HUES48 (cell line): Measurements from ENCODE around the gene LRSAM1.

Experiments used
- H3K27ac ChIP-seq: one replicate; pipeline ENCODE4 v1.7.0; 2013; ENCODE audit warnings: low read depth, low read length, inconsistent platforms
- H3K27me3 ChIP-seq: 2 replicates; pipeline ENCODE4 v1.6.1; 2013; ENCODE audit warnings: mild to moderate bottlenecking, low read length; ENCODE audit not compliant: control insufficient read depth, insufficient read depth
- H3K36me3 ChIP-seq: 2 replicates; pipeline ENCODE4 v1.6.1; 2013; ENCODE audit warnings: low read length; ENCODE audit not compliant: control insufficient read depth, insufficient read depth
- H3K4me1 ChIP-seq: 2 replicates; pipeline ENCODE4 v1.6.1; 2013; ENCODE audit warnings: mild to moderate bottlenecking, low read length; ENCODE audit not compliant: control insufficient read depth, insufficient read depth
- H3K4me3 ChIP-seq: 2 replicates; pipeline ENCODE4 v1.5.1; 2013; ENCODE audit warnings: mild to moderate bottlenecking, low read depth, low read length
- H3K9ac ChIP-seq: 2 replicates; pipeline ENCODE4 v1.6.1; 2013; ENCODE audit warnings: mild to moderate bottlenecking, low read depth, low read length, moderate library complexity
- H3K9me3 ChIP-seq: 2 replicates; pipeline ENCODE4 v1.6.1; 2013; ENCODE audit warnings: low read length; ENCODE audit not compliant: control insufficient read depth, insufficient read depth

LRSAM1 gene

GRCh38 chr9:127519301-127520166 lies 68.2 kb downstream of the LRSAM1 start:
- Histone ChIP-seq H3K36me3 (peaks cover 45% of the 10 kb centered on the region), H3K9ac (no peak overlapping the region), H3K9me3 (peaks cover 13% of the 10 kb centered on the region), H3K27me3 (no peaks in the 10 kb centered on the region), H3K4me1 (peaks cover 9% of the 10 kb centered on the region; the same call in 1 of the 2 replicates), H3K4me3 (no peak overlapping the region), H3K27ac (peak overlapping the region; percentile 47)

GRCh38 chr9:127520941-127521918 lies 69.9 kb downstream of the LRSAM1 start:
- no peaks in the 10 kb centered on the region for H3K27me3 ChIP-seq
- peak overlapping the region; percentile 81 for H3K27ac ChIP-seq
- H3K9ac ChIP-seq, result no peak overlapping the region
- H3K36me3 ChIP-seq, result peaks cover 51% of the 10 kb centered on the region
- H3K4me1 ChIP-seq, result peaks cover 9% of the 10 kb centered on the region; the same call in 1 of the 2 replicates
- H3K9me3 ChIP-seq, result peaks cover 25% of the 10 kb centered on the region
- no peak overlapping the region for H3K4me3 ChIP-seq

GRCh38 chr9:127521919-127522304 lies 70.6 kb downstream of the LRSAM1 start:
- no peak overlapping the region for H3K4me3 ChIP-seq
- H3K27me3 ChIP-seq, result no peaks in the 10 kb centered on the region
- H3K4me1 ChIP-seq, result peaks cover 9% of the 10 kb centered on the region; the same call in 1 of the 2 replicates
- peak overlapping the region; percentile 81 for H3K27ac ChIP-seq
- peaks cover 45% of the 10 kb centered on the region for H3K36me3 ChIP-seq
- H3K9me3 ChIP-seq, result peaks cover 25% of the 10 kb centered on the region
- no peak overlapping the region for H3K9ac ChIP-seq

DNA sequence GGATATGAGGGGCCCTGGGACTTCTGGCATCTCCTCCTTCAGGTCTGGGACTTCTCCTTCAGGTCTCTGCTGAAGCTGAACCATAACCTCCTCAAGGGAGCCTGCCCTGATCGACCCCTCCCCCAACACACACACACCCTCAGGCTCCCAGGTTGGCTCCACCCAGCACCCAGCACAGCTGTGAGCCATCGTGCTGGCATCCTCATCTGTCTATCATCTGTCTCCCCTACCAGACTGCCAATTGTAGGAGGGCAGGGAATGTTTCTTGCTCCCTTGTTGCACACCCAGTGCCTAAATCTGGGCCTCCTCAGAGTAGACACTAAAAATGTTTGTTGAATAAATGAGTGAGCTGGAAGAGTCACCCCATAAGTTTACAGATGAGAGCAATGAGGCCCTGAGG lies 71.4 kb downstream of the LRSAM1 start:
- H3K4me1 ChIP-seq, result peaks cover 9% of the 10 kb centered on the region; the same call in 1 of the 2 replicates
- H3K9ac ChIP-seq, result no peak overlapping the region
- no peak overlapping the region for H3K4me3 ChIP-seq
- H3K9me3 ChIP-seq, result peaks cover 25% of the 10 kb centered on the region
- H3K36me3 ChIP-seq, result peaks cover 39% of the 10 kb centered on the region
- no peak overlapping the region for H3K27ac ChIP-seq
- no peaks in the 10 kb centered on the region for H3K27me3 ChIP-seq

DNA sequence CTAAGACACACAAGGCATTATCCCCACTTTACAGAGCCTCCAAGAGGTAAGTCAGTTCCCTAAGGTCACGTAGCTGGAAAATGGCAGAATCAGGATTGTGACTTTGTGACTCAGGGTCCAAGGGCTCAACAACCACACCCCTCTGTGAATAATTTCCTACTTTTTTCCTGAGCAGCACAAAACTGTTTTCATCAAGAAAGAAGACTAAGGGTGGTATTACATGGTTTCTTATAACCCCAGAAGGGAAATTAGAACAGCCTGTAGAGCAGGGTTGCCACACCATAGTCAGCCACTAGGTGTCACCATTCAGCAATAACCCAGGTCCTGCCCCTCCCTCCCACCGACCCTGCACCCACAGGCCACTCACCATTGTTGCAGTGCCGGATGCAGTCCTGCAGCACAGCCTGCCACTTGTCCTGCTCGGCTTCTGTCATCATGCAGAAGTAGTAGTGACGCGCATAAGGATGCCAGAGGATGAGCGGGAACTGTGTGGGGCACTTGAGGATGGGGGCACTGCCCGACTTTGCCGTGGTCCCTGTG lies 72.1 kb downstream of the LRSAM1 start:
- H3K27me3 ChIP-seq, result no peaks in the 10 kb centered on the region
- H3K4me1 ChIP-seq, result peaks cover 14% of the 10 kb centered on the region; the same call in 1 of the 2 replicates
- peaks cover 25% of the 10 kb centered on the region for H3K9me3 ChIP-seq
- H3K36me3 ChIP-seq, result peaks cover 39% of the 10 kb centered on the region
- no peak overlapping the region for H3K9ac ChIP-seq
- no peak overlapping the region for H3K27ac ChIP-seq
- no peak overlapping the region for H3K4me3 ChIP-seq

DNA sequence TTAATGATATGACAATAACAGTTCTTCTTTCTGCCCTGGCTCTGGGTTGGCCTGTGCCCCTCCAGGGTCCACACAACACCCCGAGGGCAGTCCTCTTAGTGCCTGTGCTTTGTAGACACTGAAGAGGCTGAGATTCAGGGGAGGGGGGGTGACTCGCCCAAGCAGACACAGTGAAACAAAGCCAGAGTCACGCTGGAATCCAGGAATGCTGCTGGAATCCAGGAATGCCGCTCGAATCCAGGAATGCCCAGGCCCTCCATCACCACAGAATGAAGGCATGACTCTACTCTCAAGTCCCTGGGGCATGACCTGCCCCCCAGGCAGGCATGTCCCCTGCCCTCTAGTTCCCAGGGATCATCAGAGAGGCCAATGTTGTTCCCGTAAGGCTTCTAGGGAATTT lies 73.1 kb downstream of the LRSAM1 start:
- no peak overlapping the region for H3K9ac ChIP-seq
- no peak overlapping the region for H3K4me3 ChIP-seq
- no peak overlapping the region for H3K27ac ChIP-seq
- H3K27me3 ChIP-seq, result no peaks in the 10 kb centered on the region
- H3K36me3 ChIP-seq, result peaks cover 39% of the 10 kb centered on the region
- peaks cover 20% of the 10 kb centered on the region; the same call in 1 of the 2 replicates for H3K4me1 ChIP-seq
- peaks cover 25% of the 10 kb centered on the region for H3K9me3 ChIP-seq

DNA sequence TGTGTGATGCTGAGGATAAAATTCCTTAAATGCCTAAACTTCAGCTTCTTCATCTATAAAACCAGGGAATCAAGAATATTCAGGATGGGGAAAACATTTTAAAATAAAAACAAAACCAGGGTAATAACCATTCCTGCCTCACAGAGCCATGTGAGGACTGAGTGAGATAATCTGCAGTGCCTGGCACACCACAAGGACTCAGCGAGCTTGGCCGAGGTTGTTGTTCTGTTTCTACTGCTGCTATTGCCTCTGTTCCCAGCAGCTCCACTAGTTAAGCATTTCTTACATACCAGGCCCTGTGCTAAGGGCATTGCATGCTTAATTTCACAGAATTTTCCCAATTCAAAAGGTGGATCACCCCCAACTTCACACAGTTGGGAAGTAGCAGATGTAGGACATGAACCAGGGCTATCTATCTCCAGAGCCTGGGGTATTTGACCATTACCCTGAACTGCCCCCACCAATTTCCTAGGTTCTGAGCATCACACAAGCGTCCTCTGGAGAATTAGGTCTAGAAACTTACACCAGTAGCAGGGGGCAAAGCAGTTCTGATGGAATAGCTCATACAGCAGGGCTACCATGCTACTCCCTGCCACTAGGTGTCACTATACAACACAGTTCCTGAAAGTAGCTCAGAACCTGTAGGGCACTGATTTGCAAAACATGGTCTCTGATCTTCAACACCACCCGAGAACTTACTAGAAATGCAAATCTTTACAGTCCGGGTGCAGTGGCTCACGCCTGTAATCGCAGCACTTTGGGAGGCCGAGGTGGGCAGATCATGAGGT lies 74.3 kb downstream of the LRSAM1 start:
- Histone ChIP-seq H3K4me1 (peaks cover 20% of the 10 kb centered on the region; the same call in 1 of the 2 replicates), H3K4me3 (no peak overlapping the region), H3K9me3 (peaks cover 25% of the 10 kb centered on the region), H3K9ac (no peak overlapping the region), H3K27me3 (no peaks in the 10 kb centered on the region), H3K36me3 (peaks cover 39% of the 10 kb centered on the region), H3K27ac (no peak overlapping the region)

DNA sequence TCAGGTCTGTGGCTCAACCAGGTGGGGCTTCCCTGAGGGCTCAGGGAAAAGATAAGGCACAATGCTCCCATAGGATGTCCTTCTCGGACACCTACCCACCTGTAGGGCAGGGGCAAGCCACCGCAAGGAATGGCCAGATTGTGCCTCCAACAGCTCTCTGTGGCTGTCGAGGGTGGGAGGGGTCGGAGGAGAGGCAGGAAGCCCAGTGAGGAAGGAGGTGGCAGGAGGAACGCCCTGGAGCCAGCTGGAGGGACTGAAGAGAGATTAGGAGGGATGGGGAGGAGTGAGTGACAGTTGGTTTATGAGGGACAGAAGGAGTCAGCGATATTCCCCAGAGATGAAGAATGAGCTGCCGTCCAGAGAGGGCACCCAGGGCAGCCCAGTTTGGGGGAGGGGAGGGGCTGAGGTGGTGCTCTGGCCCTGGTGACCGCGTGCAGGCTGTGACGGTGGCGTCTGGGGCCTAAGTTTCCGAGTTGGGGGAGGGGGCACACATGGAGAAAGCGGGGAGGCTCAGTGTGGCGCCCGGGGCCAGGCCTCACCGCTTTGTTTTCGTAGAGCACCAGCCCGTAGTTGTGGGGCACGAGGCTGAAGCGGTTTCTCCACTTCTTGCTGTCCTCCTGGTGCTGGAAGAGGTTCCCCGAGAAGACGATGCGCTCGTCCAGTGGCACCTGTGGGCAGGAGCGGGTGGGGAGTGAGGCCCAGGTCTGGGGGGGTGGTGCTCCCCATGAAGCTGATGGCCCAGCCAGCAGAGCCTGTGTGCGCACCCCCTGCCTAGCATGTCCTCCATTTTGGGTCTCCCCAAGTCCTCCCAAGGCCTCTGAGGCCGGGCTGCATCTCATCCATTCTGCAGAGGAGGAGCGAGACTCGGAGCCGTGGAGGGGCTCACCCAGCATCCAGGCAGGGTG lies 75.6 kb downstream of the LRSAM1 start:
- no peaks in the 10 kb centered on the region for H3K27me3 ChIP-seq
- H3K9me3 ChIP-seq, result peaks cover 25% of the 10 kb centered on the region
- H3K9ac ChIP-seq, result no peak overlapping the region
- H3K4me3 ChIP-seq, result no peak overlapping the region
- peaks cover 16% of the 10 kb centered on the region for H3K4me1 ChIP-seq
- peaks cover 36% of the 10 kb centered on the region for H3K36me3 ChIP-seq
- H3K27ac ChIP-seq, result no peak overlapping the region

DNA sequence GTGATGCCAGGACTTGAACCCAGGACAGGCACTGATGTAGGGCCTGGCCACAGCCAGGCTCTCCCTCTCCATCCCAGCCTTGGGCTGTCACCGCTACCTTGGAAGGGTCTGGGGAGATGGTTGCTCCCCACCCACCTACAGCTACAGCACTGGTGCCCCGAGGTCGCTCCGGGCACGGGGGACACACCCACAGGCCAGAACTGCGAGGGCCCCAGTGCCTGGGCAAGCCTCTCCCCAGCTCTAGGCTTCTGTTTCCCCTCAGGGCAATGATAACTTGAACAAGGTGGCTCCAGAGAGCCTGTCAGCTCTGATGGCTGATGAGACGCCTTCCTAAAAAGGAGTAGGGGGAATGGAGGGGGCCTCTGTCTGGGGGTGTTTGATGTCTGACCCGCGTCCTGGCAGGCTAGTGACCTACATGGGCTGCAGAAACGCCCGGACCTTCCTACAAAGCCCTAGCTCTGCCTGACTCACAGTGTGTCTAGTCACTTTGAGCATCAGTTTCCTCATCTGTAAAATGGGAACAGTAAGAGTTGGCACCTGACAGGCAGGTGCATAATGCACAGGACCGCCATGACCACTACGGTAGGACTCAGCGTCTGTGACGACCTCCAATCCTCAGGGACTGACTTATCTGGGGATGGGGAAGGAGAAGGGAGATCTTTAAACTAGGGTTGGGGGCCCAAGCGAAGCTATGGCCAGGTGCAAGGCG lies 76.4 kb downstream of the LRSAM1 start:
- Histone ChIP-seq H3K9me3 (peaks cover 23% of the 10 kb centered on the region), H3K27ac (no peak overlapping the region), H3K9ac (no peak overlapping the region)

More for the DNA sequence above, 76.4 kb downstream of the LRSAM1 start:
- Histone ChIP-seq H3K27me3 (no peaks in the 10 kb centered on the region), H3K36me3 (peaks cover 27% of the 10 kb centered on the region), H3K4me1 (peaks cover 17% of the 10 kb centered on the region), H3K4me3 (no peak overlapping the region)
